GM19239 (cell line): ENCODE measurements around the gene DEGS1.

Experiments
- DNase-seq: peaks from one replicate; pipeline ENCODE4 v3.0.0; 2011; ENCODE audit warnings: low spot score; ENCODE audit not compliant: insufficient read length
- FAIRE-seq: peaks from 2 replicates; lab custom pipeline; 2011; peaks lifted over from hg19 to GRCh38; lab: Jason Lieb, UNC

The DEGS1 gene

GRCh38 chr1:224211206-224211962, 28.3 kb downstream of the DEGS1 start:
- DNase-seq, result no peak
- no peak for FAIRE-seq

- no peak for FAIRE-seq
- no peak for DNase-seq
Observed at GRCh38 chr1:224212618-224213061, 29.6 kb downstream of the DEGS1 start.

- DNase-seq (no peak), FAIRE-seq (no peak)
Observed at GRCh38 chr1:224213438-224214119, 30.5 kb downstream of the DEGS1 start.

DNA sequence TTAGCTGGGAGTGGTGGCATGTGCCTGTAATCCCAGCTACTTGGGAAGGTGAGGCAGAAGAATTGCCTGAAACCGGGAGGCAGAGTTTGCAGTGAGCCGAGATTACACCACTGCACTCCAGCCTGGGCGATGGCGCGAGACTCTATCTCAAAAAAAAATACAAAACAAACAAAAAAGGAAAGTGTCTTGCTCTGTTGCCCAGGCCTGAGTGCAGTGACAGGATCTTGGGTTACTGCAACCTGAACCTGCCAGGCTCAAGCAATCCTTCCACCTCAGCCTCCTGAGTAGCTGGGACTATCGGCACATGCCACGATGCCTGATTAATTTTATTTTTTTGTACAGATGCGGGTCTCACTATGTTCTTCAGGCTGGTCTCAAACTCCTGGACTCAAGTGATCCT, 33.3 kb downstream of the DEGS1 start:
- DNase-seq (no peak), FAIRE-seq (no peak)

DNA sequence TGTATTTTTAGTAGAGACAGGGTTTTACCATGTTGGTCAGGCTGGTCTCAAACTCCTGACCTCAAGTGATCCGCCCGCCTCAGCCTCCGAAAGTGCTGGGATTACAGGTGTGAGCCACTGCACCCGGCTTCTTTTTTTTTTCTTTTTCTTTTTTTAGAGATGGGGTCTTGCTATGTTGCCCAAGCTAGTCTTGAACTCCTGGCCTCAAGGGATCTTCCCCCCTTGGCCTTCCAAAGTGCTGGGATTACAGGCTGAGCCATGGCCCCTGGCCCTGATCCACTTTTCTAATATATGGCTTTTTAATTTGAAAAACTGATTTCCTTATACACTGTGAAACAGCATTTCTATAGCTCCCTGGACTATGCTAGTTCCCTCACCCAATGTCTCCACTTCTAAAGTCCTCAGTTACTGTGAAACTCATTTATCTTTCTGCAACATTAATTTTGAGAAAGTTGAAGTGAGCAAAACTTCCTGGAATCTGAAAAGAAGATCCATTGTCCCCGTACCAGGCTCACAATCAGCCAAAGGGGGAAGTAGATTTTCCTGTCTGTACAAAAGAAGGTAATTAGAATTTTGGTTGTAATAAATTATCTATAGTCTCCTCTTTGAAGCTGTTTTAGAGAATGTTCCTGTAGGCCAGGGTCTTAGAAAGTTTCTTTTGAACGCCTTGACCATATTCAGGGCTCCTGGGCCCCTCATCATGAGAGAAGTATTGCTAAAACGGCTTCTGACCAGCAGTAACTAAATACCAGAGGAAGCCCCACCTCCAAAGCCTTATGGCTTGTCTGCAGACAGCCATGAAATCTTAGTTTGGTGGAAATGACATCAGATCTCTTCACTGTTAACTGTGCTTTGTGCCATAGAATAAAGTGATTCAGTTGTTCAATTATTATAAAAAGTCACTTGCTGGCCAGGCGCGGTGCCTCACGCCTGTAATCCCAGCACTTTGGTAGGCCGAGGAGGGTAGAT, 34.9 kb downstream of the DEGS1 start:
- FAIRE-seq, result no peak
- no peak for DNase-seq

DNA sequence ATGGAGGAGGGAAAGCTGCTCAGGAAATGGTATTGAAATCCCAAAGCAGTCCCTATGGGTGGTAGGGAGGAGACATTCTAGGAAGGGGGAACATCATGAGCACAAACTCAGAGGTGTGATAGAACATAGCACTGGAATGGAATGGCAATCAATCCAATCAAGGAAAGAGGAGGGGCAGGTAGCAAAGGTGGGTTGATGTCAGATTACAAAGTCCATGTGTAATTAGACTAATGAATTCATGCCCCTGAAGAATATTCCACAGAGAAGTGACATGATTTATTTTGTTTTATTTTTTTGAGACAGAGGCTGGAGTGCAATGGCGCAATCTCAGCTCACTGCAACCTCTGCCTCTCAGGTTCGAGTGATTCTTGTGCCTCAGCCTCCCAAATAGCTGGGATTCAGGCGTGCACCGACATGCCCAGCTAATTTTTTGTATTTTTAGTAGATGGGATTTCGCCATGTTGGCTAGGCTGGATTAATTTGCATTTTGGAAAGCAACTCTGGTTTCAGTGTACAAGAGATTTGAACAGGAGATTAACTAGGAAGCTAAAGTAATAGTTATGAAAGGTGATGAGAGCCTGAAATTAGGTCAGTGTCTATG, 36.1 kb downstream of the DEGS1 start:
- DNase-seq, result no peak
- FAIRE-seq, result no peak

DNA sequence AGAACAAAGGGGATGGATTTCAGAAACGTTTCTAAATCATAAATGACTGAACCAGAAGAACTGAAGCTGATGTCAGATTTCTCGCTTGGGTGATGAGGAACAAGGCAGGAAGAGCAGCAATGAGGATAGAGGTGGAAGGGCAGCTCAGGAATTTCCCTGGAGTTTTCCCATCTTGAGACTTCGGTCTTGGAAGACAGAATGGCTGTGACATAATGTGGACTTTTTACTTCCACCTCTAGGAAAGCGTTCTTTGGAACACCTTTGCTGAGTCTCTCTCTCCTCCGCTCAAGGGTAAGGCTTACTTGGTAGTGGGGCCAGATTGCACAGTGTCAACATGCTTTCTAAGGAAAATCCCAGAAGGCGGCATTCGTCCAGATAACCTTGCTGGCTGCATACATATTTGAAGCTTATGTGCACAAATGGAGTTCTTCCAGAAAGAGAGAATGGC, 36.6 kb downstream of the DEGS1 start:
- DNase-seq, result no peak
- no peak for FAIRE-seq

GRCh38 chr1:224223819-224224714, 41.0 kb downstream of the DEGS1 start:
- DNase-seq, result no peak
- no peak for FAIRE-seq

- FAIRE-seq, result no peak
- DNase-seq, result no peak
Observed at GRCh38 chr1:224226849-224227502, 43.9 kb downstream of the DEGS1 start.

GRCh38 chr1:224234017-224234416, 51.0 kb downstream of the DEGS1 start:
- FAIRE-seq (no peak), DNase-seq (no peak)

DNA sequence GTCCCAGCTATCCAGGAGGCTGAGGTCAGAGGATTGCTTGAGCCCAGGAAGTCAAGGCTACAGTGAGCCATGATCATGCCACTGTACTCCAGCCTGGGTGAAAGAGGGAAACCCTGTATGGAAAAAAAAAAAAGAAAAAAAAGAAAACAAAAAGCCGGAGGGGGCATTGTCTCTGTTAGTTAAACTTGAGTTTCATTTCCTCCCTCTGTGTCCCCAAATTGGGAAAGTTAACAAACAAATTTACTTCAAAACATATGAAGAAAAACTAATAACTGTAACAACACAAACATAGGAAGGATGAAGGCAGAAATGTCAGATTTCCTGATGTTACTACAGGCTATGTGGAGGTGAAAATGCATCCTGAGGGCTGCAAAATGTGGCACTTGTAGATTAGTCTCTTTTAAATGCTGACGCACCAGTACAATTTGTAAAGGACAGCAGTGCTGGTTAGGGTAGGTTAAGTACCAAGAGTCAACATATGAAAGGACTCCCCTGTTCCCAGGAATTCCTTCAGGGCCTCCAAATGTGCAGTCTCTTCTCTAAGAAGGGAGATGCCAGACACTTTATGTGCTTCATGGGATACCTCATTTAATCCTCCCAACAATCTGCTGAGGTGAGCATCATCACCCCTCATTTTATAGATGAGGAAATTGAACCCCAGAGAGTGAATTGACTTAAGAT, 52.9 kb downstream of the DEGS1 start:
- FAIRE-seq, result no peak
- DNase-seq, result no peak

DNA sequence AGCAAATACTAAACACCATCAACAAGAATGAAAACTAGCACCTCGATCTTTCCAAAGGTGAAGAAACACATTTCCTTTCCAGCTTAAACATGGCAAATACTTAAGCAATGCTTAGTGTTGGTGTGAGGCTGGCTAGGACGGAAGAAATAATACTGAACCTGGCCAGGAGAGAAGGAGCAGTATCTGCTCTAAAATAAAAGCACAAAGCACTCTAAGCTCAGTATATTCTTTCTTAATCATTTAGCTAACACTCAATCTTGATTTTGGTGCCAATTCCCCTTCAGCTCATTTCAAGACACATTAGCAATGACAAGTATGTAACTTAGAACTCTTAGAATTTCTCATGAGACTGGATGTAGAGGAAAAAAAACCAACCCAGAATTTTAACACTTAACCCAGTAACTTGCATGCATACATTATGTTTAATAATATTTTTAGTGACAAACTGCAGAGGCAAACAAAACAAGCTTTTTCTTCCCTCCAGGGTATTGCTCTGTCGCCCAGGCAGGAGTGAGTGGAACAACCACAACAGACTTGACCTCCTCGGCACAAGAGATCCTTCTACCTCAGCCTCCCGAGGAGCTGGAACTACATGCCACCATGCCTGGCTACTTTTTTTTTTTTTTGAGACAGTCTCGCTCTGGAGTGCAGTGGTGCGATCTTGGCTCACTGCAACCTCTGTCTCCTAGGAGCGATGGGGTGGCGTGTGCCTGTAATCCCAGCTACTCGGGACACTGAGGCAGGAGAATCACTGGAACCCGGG, 54.3 kb downstream of the DEGS1 start:
- FAIRE-seq, result no peak
- no peak for DNase-seq

- no peak for DNase-seq
- no peak for FAIRE-seq
Observed at GRCh38 chr1:224238212-224238611, 55.2 kb downstream of the DEGS1 start.

DNA sequence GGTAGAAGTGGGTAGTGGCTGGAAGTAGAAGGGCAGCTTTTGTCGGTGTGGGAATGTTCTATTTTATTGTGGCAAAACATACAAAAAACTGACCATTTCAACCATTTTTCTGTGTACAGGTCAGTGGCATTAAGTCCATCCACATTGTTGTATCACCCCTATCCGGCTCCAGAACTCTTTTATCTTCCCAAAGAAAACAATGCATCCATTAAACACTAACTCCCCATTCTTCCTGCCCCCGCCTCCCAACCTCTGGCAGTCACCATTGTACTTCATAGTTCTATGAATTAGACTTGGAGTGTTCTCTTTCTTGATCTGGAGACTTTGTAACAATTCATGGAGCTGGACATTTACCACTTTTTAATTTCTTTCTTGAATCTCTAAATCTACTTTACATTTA, 55.7 kb downstream of the DEGS1 start:
- DNase-seq (no peak), FAIRE-seq (no peak)
